Measurements from ENCODE around the gene SLC2A1.

Gene SLC2A1

DNA sequence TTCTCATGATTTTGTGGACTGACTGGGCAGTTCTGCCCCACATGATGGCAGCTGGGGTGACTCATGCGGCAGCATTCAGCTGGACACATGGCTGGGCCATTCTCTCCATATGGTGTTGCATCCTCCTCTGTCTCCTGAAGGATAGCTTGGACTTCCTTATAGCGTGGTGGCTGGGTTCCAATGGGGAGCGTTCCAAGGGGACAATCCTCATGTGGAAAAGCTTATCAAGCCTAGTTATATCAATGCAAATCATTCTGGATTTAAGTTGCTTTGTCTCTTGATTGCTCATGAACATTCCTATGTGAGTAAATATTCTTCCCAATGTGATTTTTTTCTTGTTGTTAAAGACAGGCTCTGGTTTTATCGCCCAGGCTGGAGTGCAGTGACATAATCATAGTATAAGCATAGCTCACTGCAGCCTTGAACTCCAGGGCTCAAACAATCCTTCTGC, 13.2 kb upstream of the SLC2A1 start:
- H3K14ac ChIP-seq (ENCODE audit: low read length): no peak overlapping the region
- no peak overlapping the region for H2AFZ ChIP-seq (ENCODE audit: insufficient read depth, low read length, poor library complexity)
- no peak overlapping the region for H2BK5ac ChIP-seq (ENCODE audit: low read depth, low read length, poor library complexity)
- no peak overlapping the region for H3K27ac ChIP-seq (ENCODE audit: low read depth, low read length)
- peaks cover 5 to 14% of the 10 kb centered on the region in 2 experiments for H3K4me1 ChIP-seq (ENCODE audit: control insufficient read depth in 1 of 2, insufficient read depth in 2 of 2, low read length in 2 of 2)
- no peak overlapping the region for H2BK12ac ChIP-seq (ENCODE audit: low read length)
- no peak overlapping the region for H3K9ac ChIP-seq (ENCODE audit: low read length)
- H3K79me1 ChIP-seq (ENCODE audit: low read length): peaks cover 10% of the 10 kb centered on the region
- no peak overlapping the region for H4K8ac ChIP-seq (ENCODE audit: low read depth, low read length)
- H3K23ac ChIP-seq (ENCODE audit: low read length): no peak overlapping the region
- no peaks in the 10 kb centered on the region for H3K27me3 ChIP-seq (ENCODE audit: insufficient read depth, low read length)
- no peak overlapping the region for H2AK5ac ChIP-seq (ENCODE audit: low read length)
- no CpG with 5 or more reads among the region's 4 CpGs for WGBS (ENCODE audit: extremely low coverage, insufficient coverage, insufficient read length)
- DNase-seq: peak; percentile 40 to 57
- H3K4me2 ChIP-seq (ENCODE audit: low read length): no peak overlapping the region
- H2BK120ac ChIP-seq (ENCODE audit: insufficient read depth, low read length, poor library complexity): no peak overlapping the region
- no peak overlapping the region for H3K4ac ChIP-seq (ENCODE audit: low read depth, low read length)
- H4K91ac ChIP-seq (ENCODE audit: low read depth, low read length): no peak overlapping the region
- H3K79me2 ChIP-seq (ENCODE audit: control insufficient read depth, insufficient read depth, low read length, poor library complexity): no peaks in the 10 kb centered on the region
- H3K4me3 ChIP-seq (ENCODE audit: low read depth, low read length): no peak overlapping the region
- H4K12ac ChIP-seq (ENCODE audit: low read depth, low read length): no peak overlapping the region
- H3K9me3 ChIP-seq (ENCODE audit: insufficient read depth, low read depth, low read length): peaks cover 2% of the 10 kb centered on the region
- no peak overlapping the region for H3K18ac ChIP-seq (ENCODE audit: low read length)
- no peaks in the 10 kb centered on the region for H3K36me3 ChIP-seq (ENCODE audit: control insufficient read depth in 1 of 2, insufficient read depth in 2 of 2, low read length in 2 of 2)

DNA sequence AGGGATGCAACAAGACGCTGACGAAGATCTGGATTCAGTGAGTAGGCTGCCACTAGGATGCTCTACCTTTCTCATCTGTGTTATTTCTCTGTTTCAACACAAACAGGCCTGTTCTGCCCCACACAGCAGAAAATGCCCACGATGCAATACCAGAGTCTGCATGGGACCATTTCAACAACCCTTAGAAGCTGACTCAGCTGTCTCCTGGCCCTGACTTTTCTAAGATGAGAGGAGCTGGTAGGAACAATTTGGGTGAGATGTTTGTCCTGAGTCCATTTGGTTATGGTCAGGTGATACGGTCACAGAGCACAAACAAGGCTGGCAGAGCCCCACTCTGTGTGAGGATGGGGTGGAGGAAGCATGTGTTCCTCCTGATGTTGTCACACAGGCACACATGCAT, 11.5 kb upstream of the SLC2A1 start:
- Histone ChIP-seq H3K4me2 (ENCODE audit: low read length) (no peak overlapping the region), H4K12ac (ENCODE audit: low read depth, low read length) (no peak overlapping the region), H3K27me3 (ENCODE audit: insufficient read depth, low read length) (no peaks in the 10 kb centered on the region), H2AK5ac (ENCODE audit: low read length) (no peak overlapping the region), H3K27ac (ENCODE audit: low read depth, low read length) (no peak overlapping the region), H2BK12ac (ENCODE audit: low read length) (no peak overlapping the region), H4K8ac (ENCODE audit: low read depth, low read length) (no peak overlapping the region), H3K23ac (ENCODE audit: low read length) (no peak overlapping the region), H3K36me3 (ENCODE audit: control insufficient read depth in 1 of 2, insufficient read depth in 2 of 2, low read length in 2 of 2) (no peaks in the 10 kb centered on the region), H3K79me1 (ENCODE audit: low read length) (peaks cover 13% of the 10 kb centered on the region), H3K79me2 (ENCODE audit: control insufficient read depth, insufficient read depth, low read length, poor library complexity) (no peaks in the 10 kb centered on the region), H2BK120ac (ENCODE audit: insufficient read depth, low read length, poor library complexity) (no peak overlapping the region), H3K9me3 (ENCODE audit: insufficient read depth, low read depth, low read length) (peaks cover 2% of the 10 kb centered on the region), H3K4ac (ENCODE audit: low read depth, low read length) (no peak overlapping the region), H3K9ac (ENCODE audit: low read length) (no peak overlapping the region), H3K4me3 (ENCODE audit: low read depth, low read length) (no peak overlapping the region), H2AFZ (ENCODE audit: insufficient read depth, low read length, poor library complexity) (no peak overlapping the region), H3K4me1 (ENCODE audit: control insufficient read depth in 1 of 2, insufficient read depth in 2 of 2, low read length in 2 of 2) (peaks cover 5 to 15% of the 10 kb centered on the region in 2 experiments), H3K14ac (ENCODE audit: low read length) (no peak overlapping the region), H2BK5ac (ENCODE audit: low read depth, low read length, poor library complexity) (no peak overlapping the region), H3K18ac (ENCODE audit: low read length) (no peak overlapping the region), H4K91ac (ENCODE audit: low read depth, low read length) (no peak overlapping the region)
- no peak for DNase-seq
- WGBS (ENCODE audit: extremely low coverage, insufficient coverage, insufficient read length): no CpG with 5 or more reads among the region's 4 CpGs

DNA sequence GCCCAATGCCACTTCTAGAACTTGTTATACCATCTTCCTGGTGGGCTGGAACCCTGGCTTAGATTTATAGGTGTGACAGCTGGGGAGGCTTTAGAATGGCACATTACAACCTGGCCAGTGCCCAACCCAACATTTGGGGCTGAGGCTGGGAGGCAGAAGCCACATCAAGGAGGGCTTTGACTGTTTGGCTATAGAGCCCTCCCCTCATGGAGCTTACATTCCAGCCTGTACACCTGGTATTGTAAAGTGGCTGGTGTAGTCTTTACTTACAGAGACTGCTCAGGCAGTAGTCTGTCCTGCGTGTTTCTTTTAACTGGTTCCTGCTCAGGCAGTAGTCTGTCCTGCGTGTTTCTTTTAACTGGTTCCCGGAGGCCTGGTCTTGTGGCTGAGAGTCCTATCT, 10.0 kb upstream of the SLC2A1 start:
- Histone ChIP-seq H3K4me2 (ENCODE audit: low read length) (no peak overlapping the region), H3K4me3 (ENCODE audit: low read depth, low read length) (no peak overlapping the region), H4K91ac (ENCODE audit: low read depth, low read length) (peak overlapping the region; percentile 3), H2BK12ac (ENCODE audit: low read length) (peak overlapping the region; percentile 34), H2AK5ac (ENCODE audit: low read length) (peak overlapping the region; percentile 3), H3K14ac (ENCODE audit: low read length) (peak overlapping the region; percentile 18), H3K4me1 (ENCODE audit: control insufficient read depth in 1 of 2, insufficient read depth in 2 of 2, low read length in 2 of 2) (peaks cover 5 to 15% of the 10 kb centered on the region in 2 experiments), H3K79me1 (ENCODE audit: low read length) (peaks cover 7% of the 10 kb centered on the region), H4K8ac (ENCODE audit: low read depth, low read length) (no peak overlapping the region), H3K9me3 (ENCODE audit: insufficient read depth, low read depth, low read length) (peaks cover 2% of the 10 kb centered on the region), H2AFZ (ENCODE audit: insufficient read depth, low read length, poor library complexity) (no peak overlapping the region), H3K9ac (ENCODE audit: low read length) (no peak overlapping the region), H3K23ac (ENCODE audit: low read length) (no peak overlapping the region), H2BK120ac (ENCODE audit: insufficient read depth, low read length, poor library complexity) (no peak overlapping the region), H3K27ac (ENCODE audit: low read depth, low read length) (no peak overlapping the region), H3K36me3 (ENCODE audit: control insufficient read depth in 1 of 2, insufficient read depth in 2 of 2, low read length in 2 of 2) (no peaks in the 10 kb centered on the region), H3K79me2 (ENCODE audit: control insufficient read depth, insufficient read depth, low read length, poor library complexity) (no peaks in the 10 kb centered on the region), H4K12ac (ENCODE audit: low read depth, low read length) (no peak overlapping the region), H3K27me3 (ENCODE audit: insufficient read depth, low read length) (no peaks in the 10 kb centered on the region), H3K4ac (ENCODE audit: low read depth, low read length) (no peak overlapping the region), H3K18ac (ENCODE audit: low read length) (no peak overlapping the region), H2BK5ac (ENCODE audit: low read depth, low read length, poor library complexity) (no peak overlapping the region)
- no CpG with 5 or more reads among the region's 3 CpGs for WGBS (ENCODE audit: extremely low coverage, insufficient coverage, insufficient read length)
- no peak for DNase-seq

DNA sequence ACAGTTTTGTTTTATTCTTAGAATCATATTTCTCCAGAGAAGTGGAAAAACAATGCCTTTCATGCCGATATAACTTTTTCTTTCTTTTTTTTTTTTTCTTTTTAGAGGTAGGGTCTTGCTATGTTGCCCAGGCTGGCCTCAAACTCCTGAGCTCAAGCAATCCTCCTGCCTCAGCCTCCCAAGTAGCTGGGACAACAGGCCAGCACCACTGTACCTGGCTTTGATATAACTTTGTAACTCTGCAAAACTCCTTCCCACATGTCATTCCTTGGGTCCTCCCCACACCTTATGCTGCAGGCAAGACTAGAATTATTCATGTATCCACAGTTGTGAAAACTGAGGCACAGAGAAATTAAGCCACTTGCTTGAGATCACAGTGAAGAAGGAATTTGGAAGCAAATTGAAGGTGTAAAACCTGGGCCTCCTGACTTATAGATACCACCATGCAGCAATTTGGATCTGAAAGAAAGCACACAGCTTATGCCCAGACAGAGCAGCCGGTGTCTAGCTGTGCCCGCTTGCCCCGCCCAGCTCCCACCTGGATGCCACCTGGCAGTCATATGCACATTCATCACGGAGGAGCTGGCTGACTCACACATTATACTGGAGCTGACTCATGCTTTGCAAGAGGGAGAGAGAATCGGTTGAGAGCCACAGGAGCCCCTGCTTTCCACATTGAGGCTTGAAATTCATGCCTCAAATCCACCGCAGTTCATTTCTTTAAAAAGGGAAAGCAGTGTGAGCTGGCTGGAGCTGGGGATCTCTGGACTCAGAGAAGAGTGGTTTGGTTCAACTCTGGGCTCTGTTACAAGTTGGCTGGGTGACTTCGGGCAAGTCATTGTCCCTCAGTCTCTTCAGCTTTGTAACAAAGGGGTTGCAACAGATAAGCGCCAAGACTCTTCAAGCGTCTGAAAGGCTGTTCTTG, 8.3 kb upstream of the SLC2A1 start:
- H2AK5ac ChIP-seq (ENCODE audit: low read length): no peak overlapping the region
- peaks cover 14% of the 10 kb centered on the region for H3K79me1 ChIP-seq (ENCODE audit: low read length)
- no peaks in the 10 kb centered on the region for H3K36me3 ChIP-seq (ENCODE audit: control insufficient read depth in 1 of 2, insufficient read depth in 2 of 2, low read length in 2 of 2)
- H3K4me2 ChIP-seq (ENCODE audit: low read length): no peak overlapping the region
- H3K9me3 ChIP-seq (ENCODE audit: insufficient read depth, low read depth, low read length): peaks cover 2% of the 10 kb centered on the region
- H2AFZ ChIP-seq (ENCODE audit: insufficient read depth, low read length, poor library complexity): no peak overlapping the region
- H3K18ac ChIP-seq (ENCODE audit: low read length): peak overlapping the region; percentile 19
- WGBS (ENCODE audit: extremely low coverage, insufficient coverage, insufficient read length): no CpG with 5 or more reads among the region's 10 CpGs
- H4K8ac ChIP-seq (ENCODE audit: low read depth, low read length): no peak overlapping the region
- DNase-seq: peak; percentile 76 to 81
- H4K91ac ChIP-seq (ENCODE audit: low read depth, low read length): peak overlapping the region; percentile 70
- peaks cover 3% of the 10 kb centered on the region for H3K79me2 ChIP-seq (ENCODE audit: control insufficient read depth, insufficient read depth, low read length, poor library complexity)
- peaks cover 10 to 24% of the 10 kb centered on the region in 2 experiments for H3K4me1 ChIP-seq (ENCODE audit: control insufficient read depth in 1 of 2, insufficient read depth in 2 of 2, low read length in 2 of 2)
- H3K4ac ChIP-seq (ENCODE audit: low read depth, low read length): no peak overlapping the region
- peak overlapping the region; percentile 38 for H2BK12ac ChIP-seq (ENCODE audit: low read length)
- no peak overlapping the region for H3K9ac ChIP-seq (ENCODE audit: low read length)
- H4K12ac ChIP-seq (ENCODE audit: low read depth, low read length): no peak overlapping the region
- peak overlapping the region; percentile 46 for H3K14ac ChIP-seq (ENCODE audit: low read length)
- peak overlapping the region; percentile 42 for H3K27ac ChIP-seq (ENCODE audit: low read depth, low read length)
- peak overlapping the region; percentile 45 for H2BK120ac ChIP-seq (ENCODE audit: insufficient read depth, low read length, poor library complexity)
- H3K27me3 ChIP-seq (ENCODE audit: insufficient read depth, low read length): no peaks in the 10 kb centered on the region
- no peak overlapping the region for H3K23ac ChIP-seq (ENCODE audit: low read length)
- H2BK5ac ChIP-seq (ENCODE audit: low read depth, low read length, poor library complexity): peak overlapping the region; percentile 44
- H3K4me3 ChIP-seq (ENCODE audit: low read depth, low read length): no peak overlapping the region

Measured in trophoblast cell (in vitro differentiated cells and primary cell).